ENCODE data around the gene LRRC46.
A peak's percentile ranks its signal among the peaks of the same experiment; 100 is the strongest.

LRRC46 gene

GRCh38 chr17:47808830-47809480, 22.5 kb upstream of the LRRC46 start:
- H3K4me3 ChIP-seq (ENCODE audit: low read depth, low read length) = no peak overlapping the region

GRCh38 chr17:47810200-47810821, 21.2 kb upstream of the LRRC46 start:
- H3K4me3 ChIP-seq (ENCODE audit: low read depth, low read length) = no peak overlapping the region

- no peak overlapping the region for H3K4me3 ChIP-seq (ENCODE audit: low read depth, low read length)
These were observed 20.4 kb upstream of the LRRC46 start for GRCh38 chr17:47810901-47811635.

- no peak overlapping the region for H3K4me3 ChIP-seq (ENCODE audit: low read depth, low read length)
These were observed 19.8 kb upstream of the LRRC46 start for GRCh38 chr17:47811709-47812108.

- H3K4me3 ChIP-seq (ENCODE audit: low read depth, low read length) = no peak overlapping the region
These were observed 19.1 kb upstream of the LRRC46 start for GRCh38 chr17:47812146-47812920.

- no peak overlapping the region for H3K4me3 ChIP-seq (ENCODE audit: low read depth, low read length)
These were observed 18.4 kb upstream of the LRRC46 start for GRCh38 chr17:47813077-47813476.

- H3K4me3 ChIP-seq (ENCODE audit: low read depth, low read length) = no peak overlapping the region
These were observed 17.9 kb upstream of the LRRC46 start for GRCh38 chr17:47813512-47814031.

GRCh38 chr17:47815106-47815918, 16.2 kb upstream of the LRRC46 start:
- no peak overlapping the region for H3K4me3 ChIP-seq (ENCODE audit: low read depth, low read length)

GRCh38 chr17:47816111-47816735, 15.2 kb upstream of the LRRC46 start:
- no peak overlapping the region for H3K4me3 ChIP-seq (ENCODE audit: low read depth, low read length)

GRCh38 chr17:47816947-47817346, 14.5 kb upstream of the LRRC46 start:
- H3K4me3 ChIP-seq (ENCODE audit: low read depth, low read length) = no peak overlapping the region

- no peak overlapping the region for H3K4me3 ChIP-seq (ENCODE audit: low read depth, low read length)
These were observed 13.3 kb upstream of the LRRC46 start for GRCh38 chr17:47818002-47818695.

GRCh38 chr17:47819475-47819874, 12.0 kb upstream of the LRRC46 start:
- no peak overlapping the region for H3K4me3 ChIP-seq (ENCODE audit: low read depth, low read length)

- no peak overlapping the region for H3K4me3 ChIP-seq (ENCODE audit: low read depth, low read length)
These were observed 11.3 kb upstream of the LRRC46 start for GRCh38 chr17:47820033-47820789.

- H3K4me3 ChIP-seq (ENCODE audit: low read depth, low read length) = peak overlapping the region; percentile 83
These were observed 10.4 kb upstream of the LRRC46 start for GRCh38 chr17:47821031-47821423.

- peak within 1 kb of the TSS; percentile 83 for H3K4me3 ChIP-seq (ENCODE audit: low read depth, low read length)
These were observed 9.8 kb upstream of the LRRC46 start, which contains the start of gene OSBPL7 for GRCh38 chr17:47821424-47822391. Gene OSBPL7, minus strand, starts transcription at chr17:47821794. Its CDS starts 1,516 bp downstream, at chr17:47820278.

GRCh38 chr17:47822785-47823184, 8.7 kb upstream of the LRRC46 start:
- no peak overlapping the region for H3K4me3 ChIP-seq (ENCODE audit: low read depth, low read length)

- H3K4me3 ChIP-seq (ENCODE audit: low read depth, low read length) = no peak overlapping the region
These were observed 8.0 kb upstream of the LRRC46 start for GRCh38 chr17:47823519-47823918.

Measured in iPS-11a (cell line).